HG02938 (cell line): ENCODE data around the gene CHRNA5.

Experiments used
- ATAC-seq: cut with Tn5 transposase; IDR thresholded peaks from one replicate; pipeline ENCODE4 v1.9.1; 2021; ENCODE audit warnings: mild to moderate bottlenecking, moderate library complexity; ENCODE audit not compliant: unreplicated experiment

CHRNA5 gene

GRCh38 chr15:78636378-78636859, 71.1 kb downstream of the CHRNA5 start:
- no peak for ATAC-seq

- no peak for ATAC-seq
Measured at GRCh38 chr15:78637776-78638435, 72.6 kb downstream of the CHRNA5 start.

GRCh38 chr15:78638658-78639314, 73.5 kb downstream of the CHRNA5 start:
- ATAC-seq, result no peak

- ATAC-seq, result no peak
Measured at GRCh38 chr15:78640527-78641101, 75.3 kb downstream of the CHRNA5 start.

- ATAC-seq, result no peak
Measured at GRCh38 chr15:78641102-78641748, 75.9 kb downstream of the CHRNA5 start, which contains the start of gene CHRNB4. CHRNB4 (minus strand) TSS chr15:78641210; CDS start chr15:78641133, 77 bp downstream.

- no peak for ATAC-seq
Measured at GRCh38 chr15:78641749-78642275, 76.5 kb downstream of the CHRNA5 start.

GRCh38 chr15:78642331-78642730, 77.0 kb downstream of the CHRNA5 start:
- no peak for ATAC-seq
